CD14-positive monocyte (primary cell): ENCODE measurements around the gene DCLK1. TPM values are rescaled to one million over a fixed set of nuclear protein-coding genes. Genes with fewer than 3 reads are reported as not detected.

Experiments
- DNase-seq, 3 donors: peaks; one replicate each; pipeline ENCODE4 v3.0.0-alpha.2; 2011 to 2022
- H2AFZ ChIP-seq: 2 replicates; pipeline ENCODE4 v1.6.0; 2012; ENCODE audit warnings: mild to moderate bottlenecking, low read depth, low read length, inconsistent platforms; ENCODE audit not compliant: insufficient read depth, poor library complexity, severe bottlenecking
- H3K27ac ChIP-seq, 2 donors: 1 replicate in 1 of 2; 2 replicates in 1 of 2; pipeline ENCODE4 v1.5.1; 2012 to 2013; ENCODE audit warnings: low read length in 2 of 2, control low read depth in 1 of 2, inconsistent platforms in 1 of 2, low read depth in 1 of 2, mild to moderate bottlenecking in 1 of 2
- H3K27me3 ChIP-seq, 2 donors: one replicate each; pipeline versions ENCODE4 v1.6.0 to v1.6.1; 2011 to 2013; ENCODE audit warnings: low read length in 2 of 2; ENCODE audit not compliant: control insufficient read depth in 2 of 2, insufficient read depth in 2 of 2
- H3K36me3 ChIP-seq, 2 donors: replicated peaks in 1 of 2; 1 replicate in 1 of 2; 2 replicates in 1 of 2; pipeline versions ENCODE4 v1.5.1 to v1.6.1; 2012 to 2013; ENCODE audit warnings: low read length in 2 of 2, control low read depth in 1 of 2, inconsistent platforms in 1 of 2, mild to moderate bottlenecking in 1 of 2; ENCODE audit not compliant: insufficient read depth in 2 of 2, control insufficient read depth in 1 of 2
- H3K4me1 ChIP-seq, 2 donors: 1 replicate in 1 of 2; 2 replicates in 1 of 2; pipeline versions ENCODE4 v1.5.1 to v1.6.1; 2012 to 2013; ENCODE audit warnings: low read length in 2 of 2, control low read depth in 1 of 2, inconsistent platforms in 1 of 2, mild to moderate bottlenecking in 1 of 2, moderate library complexity in 1 of 2; ENCODE audit not compliant: insufficient read depth in 2 of 2, control insufficient read depth in 1 of 2
- H3K4me2 ChIP-seq: replicated peaks from 2 replicates; pipeline ENCODE3; 2012; ENCODE audit warnings: low read length, moderate library complexity, mild to moderate bottlenecking; ENCODE audit not compliant: poor library complexity, severe bottlenecking; ENCODE audit errors: extremely low read depth
- H3K4me3 ChIP-seq, 3 experiments: fragments of 200-600 bp in 1 of 3; sonication (generic) in 1 of 3; replicated peaks in 1 of 3; 1 replicate in 2 of 3; 2 replicates in 1 of 3; pipeline ENCODE4 v1.5.1; 2011 to 2013; ENCODE audit warnings: low read length in 3 of 3, mild to moderate bottlenecking in 3 of 3, control low read depth in 2 of 3, low read depth in 2 of 3, inconsistent platforms in 1 of 3, moderate library complexity in 1 of 3
- H3K79me2 ChIP-seq: 2 replicates; pipeline ENCODE4 v1.6.0; 2012; ENCODE audit warnings: mild to moderate bottlenecking, control low read depth, inconsistent platforms, low read length, moderate library complexity; ENCODE audit not compliant: insufficient read depth
- H3K9ac ChIP-seq: 2 replicates; pipeline ENCODE4 v1.6.0; 2017; ENCODE audit warnings: low read length, mild to moderate bottlenecking; ENCODE audit not compliant: insufficient read depth, poor library complexity, severe bottlenecking
- H3K9me3 ChIP-seq, 2 donors: replicated peaks in 1 of 2; 1 replicate in 1 of 2; 2 replicates in 1 of 2; pipeline versions ENCODE4 v1.5.1 to v1.6.1; 2012 to 2013; ENCODE audit warnings: low read length in 2 of 2, control low read depth in 1 of 2; ENCODE audit not compliant: control insufficient read depth in 1 of 2, insufficient read depth in 1 of 2
- H4K20me1 ChIP-seq: 2 replicates; pipeline ENCODE4 v1.6.0; 2012; ENCODE audit warnings: mild to moderate bottlenecking, low read length, control low read depth, moderate library complexity; ENCODE audit not compliant: insufficient read depth
- H3K27ac Mint-ChIP-seq, 7 donors: one replicate each; pipeline ENCODE4 v1.8.0; 2020; ENCODE audit warnings: mild to moderate bottlenecking in 7 of 7, mixed read lengths in 7 of 7, moderate library complexity in 6 of 7, inconsistent platforms in 2 of 7
- H3K27me3 Mint-ChIP-seq, 3 donors: one replicate each; pipeline ENCODE4 v1.8.0; 2021 to 2022; ENCODE audit warnings: low read depth in 3 of 3, mild to moderate bottlenecking in 3 of 3, mixed read lengths in 3 of 3, moderate library complexity in 3 of 3, inconsistent platforms in 1 of 3
- H3K36me3 Mint-ChIP-seq, 2 donors: one replicate each; pipeline ENCODE4 v1.8.0; 2020; ENCODE audit warnings: mixed read lengths in 2 of 2, inconsistent platforms in 1 of 2, mild to moderate bottlenecking in 1 of 2
- H3K4me1 Mint-ChIP-seq: one replicate; pipeline ENCODE4 v1.8.0; 2020; ENCODE audit warnings: mild to moderate bottlenecking, mixed read lengths
- H3K4me3 Mint-ChIP-seq, 2 donors: one replicate each; pipeline ENCODE4 v1.8.0; 2020; ENCODE audit warnings: mild to moderate bottlenecking in 2 of 2, mixed read lengths in 2 of 2, moderate library complexity in 1 of 2
- H3K9me3 Mint-ChIP-seq, 7 donors: one replicate each; pipeline ENCODE4 v1.8.0; 2020 to 2022; ENCODE audit warnings: mixed read lengths in 7 of 7, mild to moderate bottlenecking in 6 of 7, moderate library complexity in 6 of 7, inconsistent platforms in 2 of 7
- CTCF ChIP-seq: fragments of 200-600 bp; IDR thresholded peaks from one replicate; pipeline ENCODE4 v1.8.0; 2022; ENCODE audit warnings: antibody characterized with exemption, mild to moderate bottlenecking
- WGBS: methylation state at CpG from one replicate; pipeline ENCODE4 v1.1.5; 2013; ENCODE audit warnings: missing lambda C conversion rate; ENCODE audit not compliant: insufficient coverage; 5-methylcytosine and 5-hydroxymethylcytosine counted together
- intact Hi-C, 2 donors: fragments of 100-400 bp; cut with micrococcal nuclease; formaldehyde crosslinking; loops; one replicate each; pipeline versions ENCODE4 v1.15.0 to v1.15.1; 2023
- polyA plus RNA-seq, 3 donors: library from polyadenylated mRNA; depleted of rRNA in 1 of 3; unstranded in 2 of 3; stranded (reverse) in 1 of 3; fragments of 300-500 nt in 2 of 3; fragments of >200 nt in 1 of 3; fragmentation: Illumina TruSeq in 2 of 3; gene quantifications; 1 replicate in 2 of 3; 2 replicates in 1 of 3; pipeline ENCODE4 v1.2.3, GENCODE V29; 2012 to 2021

DCLK1 gene
- polyA plus RNA-seq, 3 donors: not detected

- H3K27me3 ChIP-seq: no peaks in the 10 kb centered on the region
- no peaks in the 10 kb centered on the region for H3K79me2 ChIP-seq
- H3K36me3 ChIP-seq: no peaks in the 10 kb centered on the region
- DNase-seq: no peak
- no peaks in the 10 kb centered on the region for H3K36me3 Mint-ChIP-seq
- intact Hi-C loops: no loop called here
- H3K4me1 ChIP-seq: no peaks in the 10 kb centered on the region
- no peaks in the 10 kb centered on the region for H4K20me1 ChIP-seq
- H3K27ac Mint-ChIP-seq: no peak overlapping the region
- no peak overlapping the region for H3K9ac ChIP-seq
- H3K27me3 Mint-ChIP-seq: no peaks in the 10 kb centered on the region
- no peak overlapping the region for H3K4me3 Mint-ChIP-seq
- peaks cover 0 to 3% of the 10 kb centered on the region in 2 donors for H3K9me3 ChIP-seq
- no CpG with 5 or more reads among the region's 1 CpG for WGBS
- H3K27ac ChIP-seq: no peak overlapping the region
- no peaks in the 10 kb centered on the region for H3K4me1 Mint-ChIP-seq
- H2AFZ ChIP-seq: no peak overlapping the region
- TF ChIP-seq CTCF: no peak
- peaks cover 0 to 5% (median 2%) of the 10 kb centered on the region in 7 donors for H3K9me3 Mint-ChIP-seq
- no peak overlapping the region for H3K4me2 ChIP-seq
- no peak overlapping the region for H3K4me3 ChIP-seq
Measured at GRCh38 chr13:36062249-36062648, 68.9 kb downstream of the DCLK1 start.

DNA sequence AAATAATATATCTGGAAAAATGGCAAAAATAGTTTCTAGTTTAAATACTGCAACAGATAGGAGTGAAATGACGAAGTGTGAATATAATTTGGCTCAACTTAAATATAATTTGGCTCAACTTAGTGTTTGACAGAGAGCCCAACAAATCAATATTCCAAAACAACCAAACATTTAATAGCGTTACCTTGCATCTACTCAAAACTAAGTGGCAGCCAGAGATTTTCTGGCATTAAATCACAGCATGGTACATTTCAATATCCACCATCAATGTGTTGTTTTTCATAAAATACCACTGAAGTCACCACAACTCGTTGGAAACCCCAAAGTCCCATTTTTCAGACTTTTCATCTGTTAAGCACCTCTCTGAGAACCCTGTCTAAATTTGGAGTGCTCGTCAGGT lies 69.6 kb downstream of the DCLK1 start:
- Mint-ChIP-seq H3K9me3 (peaks cover 0 to 6% (median 2%) of the 10 kb centered on the region in 7 donors), H3K4me3 (no peak overlapping the region), H3K4me1 (no peaks in the 10 kb centered on the region), H3K27ac (no peak overlapping the region), H3K36me3 (no peaks in the 10 kb centered on the region), H3K27me3 (no peaks in the 10 kb centered on the region)
- no peaks in the 10 kb centered on the region for H3K36me3 ChIP-seq
- TF ChIP-seq CTCF: no peak
- H3K4me3 ChIP-seq: no peak overlapping the region
- H3K79me2 ChIP-seq: no peaks in the 10 kb centered on the region
- no peak overlapping the region for H3K4me2 ChIP-seq
- peaks cover 0 to 3% of the 10 kb centered on the region in 2 donors for H3K9me3 ChIP-seq
- WGBS: 75% methylated on average over 2 of the region's 4 CpGs
- no peak overlapping the region for H3K9ac ChIP-seq
- H2AFZ ChIP-seq: no peak overlapping the region
- no peak overlapping the region for H3K27ac ChIP-seq
- no peaks in the 10 kb centered on the region for H4K20me1 ChIP-seq
- intact Hi-C loops: no loop called here
- DNase-seq: no peak
- H3K4me1 ChIP-seq: no peaks in the 10 kb centered on the region
- no peaks in the 10 kb centered on the region for H3K27me3 ChIP-seq
